ENCODE results near the gene TBC1D4.
"Not testable (repeated sequence)": the region's sequence is repeated elsewhere in the genome, so short reads cannot be mapped to it uniquely, and the experiment has no call there.

DNA sequence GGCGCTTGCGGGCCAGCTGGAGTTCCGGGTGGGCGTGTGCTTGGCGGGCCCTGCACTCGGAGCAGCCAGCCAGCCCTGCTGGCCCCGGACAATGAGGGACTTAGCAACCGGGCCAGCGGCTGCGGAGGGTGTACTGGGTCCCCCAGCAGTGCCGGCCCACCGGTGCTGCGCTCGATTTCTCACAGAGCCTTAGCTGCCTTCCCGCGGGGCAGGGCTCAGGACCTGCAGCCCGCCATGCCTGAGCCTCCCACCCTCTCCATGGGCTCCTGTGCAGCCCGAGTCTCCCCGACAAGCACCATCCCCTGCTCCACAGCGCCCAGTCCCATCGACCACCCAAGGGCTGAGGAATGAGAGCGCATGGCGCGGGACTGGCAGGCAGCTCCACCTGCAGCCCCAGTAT is 213.5 kb downstream of the TBC1D4 start:
- TF ChIP-seq, protein P1, sequence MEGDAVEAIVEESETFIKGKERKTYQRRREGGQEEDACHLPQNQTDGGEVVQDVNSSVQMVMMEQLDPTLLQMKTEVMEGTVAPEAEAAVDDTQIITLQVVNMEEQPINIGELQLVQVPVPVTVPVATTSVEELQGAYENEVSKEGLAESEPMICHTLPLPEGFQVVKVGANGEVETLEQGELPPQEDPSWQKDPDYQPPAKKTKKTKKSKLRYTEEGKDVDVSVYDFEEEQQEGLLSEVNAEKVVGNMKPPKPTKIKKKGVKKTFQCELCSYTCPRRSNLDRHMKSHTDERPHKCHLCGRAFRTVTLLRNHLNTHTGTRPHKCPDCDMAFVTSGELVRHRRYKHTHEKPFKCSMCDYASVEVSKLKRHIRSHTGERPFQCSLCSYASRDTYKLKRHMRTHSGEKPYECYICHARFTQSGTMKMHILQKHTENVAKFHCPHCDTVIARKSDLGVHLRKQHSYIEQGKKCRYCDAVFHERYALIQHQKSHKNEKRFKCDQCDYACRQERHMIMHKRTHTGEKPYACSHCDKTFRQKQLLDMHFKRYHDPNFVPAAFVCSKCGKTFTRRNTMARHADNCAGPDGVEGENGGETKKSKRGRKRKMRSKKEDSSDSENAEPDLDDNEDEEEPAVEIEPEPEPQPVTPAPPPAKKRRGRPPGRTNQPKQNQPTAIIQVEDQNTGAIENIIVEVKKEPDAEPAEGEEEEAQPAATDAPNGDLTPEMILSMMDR (conservative IDR thresholded peaks at IDR 0.05 in 1 of 2, IDR thresholded peaks at IDR 0.05 in 1 of 2; ENCODE audit: extremely low read depth in 1 of 2, insufficient read depth in 1 of 2, low read depth in 1 of 2, low read length in 2 of 2), result not testable (repeated sequence)
- TF ChIP-seq EZH2 (IDR thresholded peaks at IDR 0.05; ENCODE audit: borderline replicate concordance, low read length), result not testable (repeated sequence)
